Adrenal gland (tissue), 5 donors: Measurements from ENCODE around the gene TOGARAM2.

ENCODE experiments used
- CTCF ChIP-seq, 6 experiments: fragments of 450-650 bp in 4 of 6; fragments of 200-600 bp in 2 of 6; sonication (generic) in 1 of 6; IDR thresholded peaks; 1 replicate in 5 of 6; 2 replicates in 1 of 6; pipeline versions ENCODE4 v1.5.1 to v1.8.0; 2016 to 2021; ENCODE audit warnings: antibody characterized with exemption in 6 of 6, mild to moderate bottlenecking in 2 of 6, moderate library complexity in 1 of 6
- POLR2A ChIP-seq, 2 donors: fragments of 450-650 bp; IDR thresholded peaks; one replicate each; pipeline ENCODE4 v1.6.1; 2017; ENCODE audit warnings: antibody characterized with exemption in 2 of 2, mild to moderate bottlenecking in 2 of 2, moderate library complexity in 1 of 2
- donor health status: DM: no; HTN: no; CAD: no.

GRCh38 chr2:29082804-29083495 lies 101.9 kb downstream of the TOGARAM2 start:
- TF ChIP-seq CTCF (IDR thresholded peaks at IDR 0.05): no peak
- no peak for TF ChIP-seq POLR2A (IDR thresholded peaks at IDR 0.05)
